NB4 (cell line): ENCODE results near the gene CUZD1.

ENCODE experiments used
- MYC ChIP-seq: IDR thresholded peaks from 2 replicates; pipeline ENCODE4 v1.6.1; 2011; ENCODE audit warnings: low read depth, low read length
- POLR2A ChIP-seq: IDR thresholded peaks from 2 replicates; pipeline ENCODE4 v1.6.1; 2011; ENCODE audit warnings: mild to moderate bottlenecking; ENCODE audit not compliant: insufficient read length; ENCODE audit errors: extremely low read depth
- TF ChIP-seq, protein P1 (sequence below): IDR thresholded peaks from one replicate; pipeline ENCODE4 v1.5.1; 2012; ENCODE audit warnings: low read depth, low read length
- TF ChIP-seq, protein P2 (sequence below): IDR thresholded peaks from 2 replicates; pipeline ENCODE4 v1.6.1; 2011; ENCODE audit warnings: low read depth, low read length

DNA sequence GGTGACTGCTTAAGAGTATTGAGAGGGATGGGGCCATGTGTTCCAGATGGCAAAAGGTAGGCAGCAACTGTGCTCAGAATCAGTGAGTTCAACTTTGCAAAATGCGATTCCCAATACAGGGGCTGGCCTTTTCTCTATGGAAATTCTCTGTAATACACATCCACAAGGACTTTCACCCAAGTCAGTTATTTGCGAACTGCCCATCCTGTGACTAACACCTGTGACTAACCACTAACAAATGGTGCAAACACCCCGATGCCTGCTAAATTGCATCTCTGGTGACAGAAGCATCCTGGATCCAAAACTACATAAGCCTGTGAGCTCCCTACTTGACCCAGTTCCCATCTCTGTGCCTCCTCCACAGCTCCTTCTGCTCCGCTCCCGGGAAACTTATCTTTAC lies 9.0 kb upstream of the CUZD1 start:
- TF ChIP-seq, protein P1, sequence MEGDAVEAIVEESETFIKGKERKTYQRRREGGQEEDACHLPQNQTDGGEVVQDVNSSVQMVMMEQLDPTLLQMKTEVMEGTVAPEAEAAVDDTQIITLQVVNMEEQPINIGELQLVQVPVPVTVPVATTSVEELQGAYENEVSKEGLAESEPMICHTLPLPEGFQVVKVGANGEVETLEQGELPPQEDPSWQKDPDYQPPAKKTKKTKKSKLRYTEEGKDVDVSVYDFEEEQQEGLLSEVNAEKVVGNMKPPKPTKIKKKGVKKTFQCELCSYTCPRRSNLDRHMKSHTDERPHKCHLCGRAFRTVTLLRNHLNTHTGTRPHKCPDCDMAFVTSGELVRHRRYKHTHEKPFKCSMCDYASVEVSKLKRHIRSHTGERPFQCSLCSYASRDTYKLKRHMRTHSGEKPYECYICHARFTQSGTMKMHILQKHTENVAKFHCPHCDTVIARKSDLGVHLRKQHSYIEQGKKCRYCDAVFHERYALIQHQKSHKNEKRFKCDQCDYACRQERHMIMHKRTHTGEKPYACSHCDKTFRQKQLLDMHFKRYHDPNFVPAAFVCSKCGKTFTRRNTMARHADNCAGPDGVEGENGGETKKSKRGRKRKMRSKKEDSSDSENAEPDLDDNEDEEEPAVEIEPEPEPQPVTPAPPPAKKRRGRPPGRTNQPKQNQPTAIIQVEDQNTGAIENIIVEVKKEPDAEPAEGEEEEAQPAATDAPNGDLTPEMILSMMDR, result no peak
- TF ChIP-seq POLR2A (no peak), MYC (no peak)
- TF ChIP-seq, protein P2, sequence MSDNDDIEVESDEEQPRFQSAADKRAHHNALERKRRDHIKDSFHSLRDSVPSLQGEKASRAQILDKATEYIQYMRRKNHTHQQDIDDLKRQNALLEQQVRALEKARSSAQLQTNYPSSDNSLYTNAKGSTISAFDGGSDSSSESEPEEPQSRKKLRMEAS, result no peak
